Measurements from ENCODE around the gene GLIS1.

Gene GLIS1

GRCh38 chr1:53575141-53575954, 163.6 kb downstream of the GLIS1 start:
- TF ChIP-seq CTCF (conservative IDR thresholded peaks at IDR 0.05; ENCODE audit: low read depth, low read length): no peak
- DNase-seq (ENCODE audit: low read depth): no peak
- no peak overlapping the region for H3K4me3 ChIP-seq (ENCODE audit: low read depth, low read length)

DNA sequence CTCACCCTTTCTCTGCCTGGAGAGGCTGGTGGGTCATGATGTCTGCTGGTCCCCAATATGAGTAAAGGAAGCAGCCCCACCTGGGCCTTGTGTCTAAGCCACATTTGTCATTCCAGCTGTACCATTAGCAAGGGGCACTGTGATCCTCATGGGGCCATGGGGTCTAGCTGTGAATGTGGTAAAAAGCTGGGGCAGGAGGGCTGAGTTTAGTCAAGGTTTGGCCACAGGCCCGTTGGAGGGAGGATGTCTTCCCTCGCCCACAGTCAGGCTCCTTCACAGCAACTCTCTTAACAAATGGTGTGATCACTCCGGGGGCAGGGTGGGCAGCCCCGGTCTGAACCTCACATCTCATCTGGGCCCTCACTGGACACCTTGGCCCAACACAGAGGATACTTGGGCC, 164.3 kb downstream of the GLIS1 start:
- DNase-seq (ENCODE audit: low read depth): no peak

DNA sequence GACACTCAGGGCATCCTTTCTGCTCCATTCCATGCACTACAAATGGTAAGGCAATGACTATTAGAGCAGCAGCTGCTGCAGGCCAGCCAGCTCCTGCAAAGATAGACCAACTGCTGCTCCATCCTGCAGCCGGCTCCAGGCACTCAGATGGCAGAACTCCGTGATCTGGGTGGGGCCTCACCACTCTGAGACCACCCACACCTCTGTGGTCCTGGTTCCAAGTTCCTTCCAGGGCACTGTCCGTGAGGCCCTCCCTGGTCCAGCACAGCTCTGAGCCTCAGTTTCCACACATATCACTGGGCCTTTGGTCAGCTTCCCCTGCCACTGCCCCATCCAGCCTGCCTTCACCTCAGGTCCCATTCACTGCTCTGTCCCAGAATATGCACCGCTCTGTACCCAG, 165.0 kb downstream of the GLIS1 start:
- DNase-seq (ENCODE audit: low read depth): no peak
- no peak for TF ChIP-seq CTCF (conservative IDR thresholded peaks at IDR 0.05; ENCODE audit: low read depth, low read length)
- no peak overlapping the region for H3K4me3 ChIP-seq (ENCODE audit: low read depth, low read length)

More for the DNA sequence above, 164.3 kb downstream of the GLIS1 start:
- TF ChIP-seq CTCF (conservative IDR thresholded peaks at IDR 0.05; ENCODE audit: low read depth, low read length): no peak
- H3K4me3 ChIP-seq (ENCODE audit: low read depth, low read length): no peak overlapping the region

DNA sequence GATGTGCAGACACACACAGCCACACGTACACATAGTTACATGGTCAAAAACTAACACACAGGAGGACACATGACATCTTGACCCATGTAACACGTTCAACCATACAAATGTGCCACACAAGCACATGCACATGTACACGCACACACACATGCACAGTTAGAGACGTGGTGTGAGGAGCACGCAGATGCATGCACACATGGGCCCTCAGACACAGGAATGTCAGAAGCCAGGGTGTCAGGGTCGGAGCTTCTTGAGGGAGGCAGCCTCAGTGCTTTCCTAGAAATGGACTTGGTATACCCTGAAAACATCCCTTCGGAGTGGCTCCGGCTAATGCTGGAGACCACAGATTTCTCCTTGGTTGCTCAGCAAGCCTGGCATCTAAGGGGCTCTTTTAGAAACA, 165.4 kb downstream of the GLIS1 start:
- no peak for DNase-seq (ENCODE audit: low read depth)
- no peak overlapping the region for H3K4me3 ChIP-seq (ENCODE audit: low read depth, low read length)
- TF ChIP-seq CTCF (conservative IDR thresholded peaks at IDR 0.05; ENCODE audit: low read depth, low read length): no peak

GRCh38 chr1:53572815-53573173, 166.2 kb downstream of the GLIS1 start:
- DNase-seq (ENCODE audit: low read depth): no peak
- no peak overlapping the region for H3K4me3 ChIP-seq (ENCODE audit: low read depth, low read length)
- TF ChIP-seq CTCF (conservative IDR thresholded peaks at IDR 0.05; ENCODE audit: low read depth, low read length): no peak

GRCh38 chr1:53572065-53572814, 166.7 kb downstream of the GLIS1 start:
- no peak overlapping the region for H3K4me3 ChIP-seq (ENCODE audit: low read depth, low read length)
- no peak for TF ChIP-seq CTCF (conservative IDR thresholded peaks at IDR 0.05; ENCODE audit: low read depth, low read length)
- DNase-seq (ENCODE audit: low read depth): peak; percentile 58
